Measurements from ENCODE around the gene CREBBP. TPM values are rescaled to one million over a fixed set of nuclear protein-coding genes. Genes with fewer than 3 reads are reported as not detected.

Gene CREBBP
- total and polyA plus RNA-seq, 2 donors (not counting 1 experiment from before 2014, with no cell fraction given) = 6.1 to 22.6 TPM

GRCh38 chr16:3807425-3808123 lies 72.9 kb downstream of the CREBBP start:
- no peaks in the 10 kb centered on the region for H3K27me3 ChIP-seq (ENCODE audit: control insufficient read depth, insufficient read depth, low read length)
- H3K36me3 ChIP-seq (ENCODE audit: control insufficient read depth, insufficient read depth, low read length) = peaks cover 7% of the 10 kb centered on the region
- no peak overlapping the region for H3K4me3 ChIP-seq (replicated peaks in 1 of 4; ENCODE audit: control extremely low read depth in 1 of 4, insufficient read depth in 1 of 4, low read depth in 3 of 4, low read length in 4 of 4)
- no peak overlapping the region for H3K9ac ChIP-seq (ENCODE audit: insufficient read depth, low read length)
- H3K79me2 ChIP-seq (ENCODE audit: control insufficient read depth, insufficient read depth, low read length) = peaks cover 77% of the 10 kb centered on the region
- no peak overlapping the region for H3K4me2 ChIP-seq (ENCODE audit: extremely low read depth, insufficient read depth, low read length)
- H3K27ac ChIP-seq (ENCODE audit: insufficient read depth, low read length) = no peak overlapping the region
- TF ChIP-seq CTCF (conservative IDR thresholded peaks at IDR 0.05 in 1 of 2, IDR thresholded peaks at IDR 0.05 in 1 of 2; ENCODE audit: low read depth in 1 of 2, low read length in 2 of 2) = no peak
- no peak for TF ChIP-seq EZH2 (IDR thresholded peaks at IDR 0.05; ENCODE audit: low read length, missing control alignments)
- H2AFZ ChIP-seq (ENCODE audit: low read length) = no peak overlapping the region
- H3K4me1 ChIP-seq (ENCODE audit: control insufficient read depth, extremely low read depth, insufficient read depth, low read length) = no peaks in the 10 kb centered on the region
- H3K9me3 ChIP-seq (ENCODE audit: control insufficient read depth, insufficient read depth, low read depth, low read length) = no peaks in the 10 kb centered on the region
- H4K20me1 ChIP-seq (ENCODE audit: control insufficient read depth, extremely low read depth, insufficient read depth, low read length) = peaks cover 4% of the 10 kb centered on the region
- DNase-seq (ENCODE audit: low read depth in 2 of 2) = no peak

DNA sequence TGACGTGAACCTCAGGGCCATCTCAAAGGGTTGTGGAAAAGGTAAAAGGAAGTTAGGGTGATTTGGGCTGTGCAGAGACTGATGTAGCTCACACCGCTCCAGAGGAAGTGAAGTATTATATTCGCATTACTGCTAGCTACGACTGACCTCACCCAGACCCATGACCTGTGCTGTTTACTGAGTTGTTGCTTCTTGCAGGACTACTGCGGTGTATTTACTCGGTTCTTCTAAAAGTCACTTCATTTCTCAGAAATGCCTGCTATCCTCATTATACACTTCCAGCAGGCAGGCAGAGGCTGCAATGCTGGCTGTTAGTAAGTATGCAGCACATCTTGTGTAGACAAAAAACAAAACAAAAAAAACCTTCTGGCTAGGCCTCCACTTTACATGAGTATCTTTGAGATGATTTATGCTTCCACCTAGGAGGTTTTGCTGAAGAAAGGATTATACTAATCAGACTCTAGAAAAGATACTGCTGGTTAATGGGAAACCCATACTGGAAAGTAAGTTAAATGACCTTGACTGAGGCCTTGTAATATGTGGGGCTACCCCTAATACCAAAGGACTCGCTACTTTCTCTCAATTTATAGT lies 76.0 kb downstream of the CREBBP start:
- DNase-seq (ENCODE audit: low read depth in 2 of 2) = no peak
- no peaks in the 10 kb centered on the region for H3K4me1 ChIP-seq (ENCODE audit: control insufficient read depth, extremely low read depth, insufficient read depth, low read length)
- H2AFZ ChIP-seq (ENCODE audit: low read length) = no peak overlapping the region
- no peak overlapping the region for H3K4me3 ChIP-seq (replicated peaks in 1 of 4; ENCODE audit: control extremely low read depth in 1 of 4, insufficient read depth in 1 of 4, low read depth in 3 of 4, low read length in 4 of 4)
- peaks cover 2% of the 10 kb centered on the region for H4K20me1 ChIP-seq (ENCODE audit: control insufficient read depth, extremely low read depth, insufficient read depth, low read length)
- TF ChIP-seq CTCF (conservative IDR thresholded peaks at IDR 0.05 in 1 of 2, IDR thresholded peaks at IDR 0.05 in 1 of 2; ENCODE audit: low read depth in 1 of 2, low read length in 2 of 2) (no peak), EZH2 (IDR thresholded peaks at IDR 0.05; ENCODE audit: low read length, missing control alignments) (no peak)
- no peaks in the 10 kb centered on the region for H3K27me3 ChIP-seq (ENCODE audit: control insufficient read depth, insufficient read depth, low read length)
- no peak overlapping the region for H3K4me2 ChIP-seq (ENCODE audit: extremely low read depth, insufficient read depth, low read length)
- H3K27ac ChIP-seq (ENCODE audit: insufficient read depth, low read length) = no peak overlapping the region
- H3K36me3 ChIP-seq (ENCODE audit: control insufficient read depth, insufficient read depth, low read length) = peaks cover 2% of the 10 kb centered on the region
- H3K9ac ChIP-seq (ENCODE audit: insufficient read depth, low read length) = no peak overlapping the region
- peaks cover 75% of the 10 kb centered on the region for H3K79me2 ChIP-seq (ENCODE audit: control insufficient read depth, insufficient read depth, low read length)
- H3K9me3 ChIP-seq (ENCODE audit: control insufficient read depth, insufficient read depth, low read depth, low read length) = no peaks in the 10 kb centered on the region

DNA sequence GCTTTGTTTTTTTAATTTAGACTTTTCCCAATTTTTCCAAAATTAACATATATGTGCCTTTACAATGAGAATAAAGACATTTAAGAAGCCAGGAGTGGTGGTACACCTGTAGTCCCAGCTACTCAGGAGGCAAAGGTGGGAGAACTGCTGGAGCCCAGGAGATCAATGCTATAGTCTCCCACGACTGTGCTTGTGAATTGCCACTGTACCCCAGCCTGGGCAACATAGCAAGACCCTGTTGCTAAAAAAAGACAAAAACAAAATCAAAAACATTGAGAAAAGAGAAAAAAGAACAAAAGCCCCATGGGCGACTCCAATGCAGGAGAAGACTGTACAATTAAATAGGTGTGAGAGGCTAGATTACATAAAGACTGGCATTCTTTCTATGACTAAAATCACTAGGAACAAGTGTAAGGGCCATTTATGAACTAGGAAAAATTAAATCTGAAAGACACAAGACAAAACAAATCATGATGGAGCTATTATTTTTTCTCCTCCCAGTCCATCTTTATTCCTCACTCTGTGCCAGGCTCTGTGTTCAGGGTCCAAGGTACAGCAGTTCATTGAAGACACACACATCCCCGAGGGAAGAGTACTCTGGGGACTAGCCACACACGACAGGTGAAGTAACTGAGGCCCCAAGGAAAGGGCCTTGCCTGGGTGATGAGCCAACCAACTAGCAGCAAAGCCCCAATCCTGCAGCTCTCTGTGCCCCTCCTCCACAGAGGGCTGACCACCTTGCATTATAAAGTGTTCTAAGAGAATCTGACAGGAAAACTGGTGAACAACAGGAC lies 79.8 kb downstream of the CREBBP start:
- H3K27ac ChIP-seq (ENCODE audit: insufficient read depth, low read length) = no peak overlapping the region
- no peaks in the 10 kb centered on the region for H3K9me3 ChIP-seq (ENCODE audit: control insufficient read depth, insufficient read depth, low read depth, low read length)
- no peak overlapping the region for H3K4me3 ChIP-seq (replicated peaks in 1 of 4; ENCODE audit: control extremely low read depth in 1 of 4, insufficient read depth in 1 of 4, low read depth in 3 of 4, low read length in 4 of 4)
- H3K27me3 ChIP-seq (ENCODE audit: control insufficient read depth, insufficient read depth, low read length) = no peaks in the 10 kb centered on the region
- no peak overlapping the region for H2AFZ ChIP-seq (ENCODE audit: low read length)
- H3K9ac ChIP-seq (ENCODE audit: insufficient read depth, low read length) = no peak overlapping the region
- peaks cover 2% of the 10 kb centered on the region for H4K20me1 ChIP-seq (ENCODE audit: control insufficient read depth, extremely low read depth, insufficient read depth, low read length)
- H3K4me2 ChIP-seq (ENCODE audit: extremely low read depth, insufficient read depth, low read length) = no peak overlapping the region
- DNase-seq (ENCODE audit: low read depth in 2 of 2) = no peak
- H3K4me1 ChIP-seq (ENCODE audit: control insufficient read depth, extremely low read depth, insufficient read depth, low read length) = no peaks in the 10 kb centered on the region
- no peak for TF ChIP-seq EZH2 (IDR thresholded peaks at IDR 0.05; ENCODE audit: low read length, missing control alignments)
- no peaks in the 10 kb centered on the region for H3K36me3 ChIP-seq (ENCODE audit: control insufficient read depth, insufficient read depth, low read length)
- peaks cover 87% of the 10 kb centered on the region for H3K79me2 ChIP-seq (ENCODE audit: control insufficient read depth, insufficient read depth, low read length)
